ENCODE data around the gene EMID1.
A peak's percentile ranks its signal among the peaks of the same experiment; 100 is the strongest.
"Not testable (repeated sequence)": the region's sequence is repeated elsewhere in the genome, so short reads cannot be mapped to it uniquely, and the experiment has no call there.

EMID1 gene

GRCh38 chr22:29231971-29232959 lies 26.6 kb downstream of the EMID1 start:
- no peak for DNase-seq

DNA sequence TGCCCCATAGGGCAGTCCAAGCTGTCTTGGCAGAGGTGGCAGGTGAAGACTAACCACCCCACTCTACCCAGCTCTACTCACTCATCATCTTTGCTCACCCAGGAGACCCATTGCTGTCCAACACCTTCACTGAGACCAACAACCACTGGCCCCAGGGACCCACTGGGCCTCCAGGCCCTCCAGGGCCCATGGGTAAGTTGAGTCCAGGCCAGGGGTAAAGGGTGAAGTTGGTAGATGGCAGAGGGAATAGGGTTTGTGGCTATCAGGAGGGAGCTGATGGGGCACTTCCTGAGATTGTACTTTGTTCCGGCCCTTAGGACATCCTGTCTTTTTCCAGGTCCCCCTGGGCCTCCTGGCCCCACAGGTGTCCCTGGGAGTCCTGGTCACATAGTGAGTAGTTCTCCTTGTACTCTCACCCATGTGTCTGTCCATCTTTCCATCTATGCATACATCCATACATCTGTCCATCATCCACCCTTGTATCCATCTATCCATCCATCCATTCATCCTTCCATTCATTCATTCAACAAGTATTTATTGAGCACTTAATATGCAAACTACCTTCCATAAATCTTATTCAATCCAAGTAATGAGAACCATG lies 27.7 kb downstream of the EMID1 start:
- no peak for DNase-seq

- not testable (repeated sequence) for DNase-seq
These were observed 34.8 kb downstream of the EMID1 start for GRCh38 chr22:29240481-29240880.

- DNase-seq: no peak
These were observed 38.3 kb downstream of the EMID1 start for GRCh38 chr22:29243874-29244446.

DNA sequence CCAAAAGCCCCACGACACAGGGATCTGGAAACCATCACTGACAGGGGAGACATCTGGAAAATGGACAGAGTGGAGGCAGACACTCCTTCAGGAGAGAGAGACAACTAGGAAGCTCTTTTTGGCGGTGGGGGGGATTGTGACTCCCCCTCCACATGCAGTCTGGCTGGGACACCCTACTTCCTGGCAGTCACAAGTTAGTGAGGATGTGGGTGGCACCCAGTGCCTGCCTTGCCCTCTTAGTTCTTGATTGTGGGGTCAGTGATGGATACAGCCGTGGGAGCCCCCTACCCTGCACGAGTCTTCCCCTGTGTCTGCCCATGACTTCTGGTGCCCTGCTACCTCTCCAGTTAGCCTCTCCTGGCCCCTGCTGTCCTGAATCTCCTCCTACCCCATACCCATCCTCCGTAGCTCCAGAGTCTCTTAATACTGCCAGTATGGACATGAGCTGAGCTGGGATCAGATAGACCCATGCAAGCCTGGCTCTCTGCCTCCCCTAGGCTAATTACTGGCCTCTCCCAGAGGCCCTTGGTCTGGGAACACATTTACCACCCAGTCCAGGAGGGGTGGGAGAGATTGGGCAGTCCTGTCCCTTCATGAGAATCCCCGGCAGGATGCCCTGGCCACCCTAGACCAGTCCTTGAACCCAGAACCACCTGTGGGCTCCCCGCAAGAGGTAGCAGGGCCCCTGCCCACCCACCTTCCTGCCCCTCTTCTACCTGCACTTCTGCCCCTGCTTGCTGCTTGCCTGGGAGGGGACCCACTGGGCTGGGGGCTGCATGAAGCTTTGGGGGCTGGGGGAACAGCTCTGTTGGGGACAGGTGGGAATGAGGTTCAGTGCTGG lies 39.3 kb downstream of the EMID1 start:
- no peak for DNase-seq

DNA sequence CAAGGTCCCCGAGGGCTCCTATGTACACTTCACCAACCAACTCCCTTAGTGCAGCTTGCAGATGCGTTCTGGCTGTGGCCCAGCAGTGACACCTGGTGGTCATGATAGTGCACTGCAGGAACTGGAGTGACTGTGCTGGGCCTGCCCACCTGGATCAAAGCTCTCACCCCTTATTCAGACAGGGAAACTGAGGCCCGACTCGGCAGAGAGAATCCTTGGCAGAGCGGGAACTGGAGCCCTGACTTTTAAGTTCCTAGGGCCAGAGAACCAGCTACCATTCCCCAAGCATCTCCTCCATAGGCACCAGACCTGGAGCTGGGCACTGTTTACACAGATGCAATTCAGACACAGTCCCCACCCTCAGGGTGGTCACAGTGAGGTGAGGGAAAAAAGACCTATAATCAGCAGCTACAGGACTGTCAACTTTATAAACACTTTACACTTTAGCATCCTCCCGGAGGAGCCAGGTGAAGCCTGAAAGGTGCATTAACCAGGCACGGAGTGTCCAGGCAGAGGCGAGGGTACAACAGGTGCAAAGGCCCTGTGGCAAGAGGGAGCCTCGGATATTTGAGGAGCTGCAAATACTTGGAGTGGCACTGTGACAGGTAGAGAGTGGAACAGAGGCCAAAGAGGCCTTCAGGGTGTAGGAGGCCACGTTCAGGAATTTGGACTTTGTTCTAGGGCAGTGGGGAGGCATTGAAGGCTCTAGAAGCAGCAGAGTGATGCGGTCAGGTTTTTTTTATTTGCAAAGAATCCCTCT lies 40.1 kb downstream of the EMID1 start:
- DNase-seq: peak; percentile 53

GRCh38 chr22:29247891-29248290 lies 42.2 kb downstream of the EMID1 start:
- DNase-seq: not testable (repeated sequence)

DNA sequence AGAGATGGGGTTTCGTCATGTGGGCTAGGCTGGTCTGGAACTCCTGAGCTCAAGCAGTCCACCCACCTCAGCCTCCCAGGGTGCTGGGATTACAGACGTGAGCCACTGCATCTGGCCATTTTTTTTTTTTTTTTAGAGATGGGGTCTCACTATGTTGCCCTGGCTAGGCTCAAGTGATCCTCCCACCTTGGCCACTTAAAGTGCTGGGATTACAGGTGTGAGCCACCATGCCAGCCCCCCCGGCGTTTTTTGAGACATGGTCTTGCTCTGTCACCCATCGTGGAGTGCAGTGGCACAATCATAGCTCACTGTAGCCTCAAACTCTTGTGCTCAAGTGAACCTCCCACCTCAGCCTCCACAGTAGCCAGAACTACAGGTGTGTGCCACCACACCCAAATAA lies 45.6 kb downstream of the EMID1 start:
- DNase-seq: no peak

DNA sequence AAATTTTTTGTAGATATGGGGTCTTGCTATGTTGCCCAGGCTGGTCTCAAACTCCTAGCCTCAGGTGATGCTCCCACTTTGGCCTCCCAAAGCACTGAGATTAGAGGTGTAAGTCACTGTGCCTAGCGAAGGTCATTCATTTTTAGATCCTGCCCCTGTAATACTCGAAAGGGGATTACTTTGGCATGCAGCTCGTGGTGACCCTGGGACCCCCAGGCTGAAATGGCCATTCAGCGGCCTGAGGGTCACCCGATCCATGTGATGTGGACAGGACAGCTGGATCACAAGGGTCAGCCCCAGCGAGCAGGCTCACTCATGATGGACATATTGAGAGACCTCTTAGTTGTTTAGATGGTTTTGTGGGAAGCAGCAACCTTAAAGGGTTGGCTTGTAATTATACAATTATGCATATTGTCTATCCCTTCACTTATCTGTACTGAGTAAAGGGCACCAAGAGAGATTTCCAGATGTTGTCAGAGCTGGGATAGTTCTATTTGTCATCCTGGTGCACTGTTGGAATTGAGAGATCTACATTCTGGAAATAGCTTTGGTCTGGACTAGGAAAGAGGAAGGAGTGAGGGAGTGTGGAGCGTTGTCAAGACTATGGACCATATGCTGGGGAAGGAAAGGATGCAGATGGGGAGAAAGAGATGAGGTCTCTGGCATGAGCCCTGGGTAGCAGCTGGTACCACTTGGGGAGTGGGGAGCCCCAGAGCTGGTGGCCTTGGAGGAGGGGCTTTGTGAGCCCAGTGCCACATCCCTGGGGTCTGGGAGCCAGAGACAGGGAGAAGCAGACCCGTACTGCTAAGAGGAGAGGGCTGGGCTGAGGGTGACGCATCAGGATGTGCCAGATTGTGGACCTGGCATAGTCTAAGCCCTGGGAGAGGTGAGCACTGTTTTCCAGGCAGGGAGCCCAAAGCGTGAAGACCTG lies 46.5 kb downstream of the EMID1 start:
- no peak for DNase-seq

DNA sequence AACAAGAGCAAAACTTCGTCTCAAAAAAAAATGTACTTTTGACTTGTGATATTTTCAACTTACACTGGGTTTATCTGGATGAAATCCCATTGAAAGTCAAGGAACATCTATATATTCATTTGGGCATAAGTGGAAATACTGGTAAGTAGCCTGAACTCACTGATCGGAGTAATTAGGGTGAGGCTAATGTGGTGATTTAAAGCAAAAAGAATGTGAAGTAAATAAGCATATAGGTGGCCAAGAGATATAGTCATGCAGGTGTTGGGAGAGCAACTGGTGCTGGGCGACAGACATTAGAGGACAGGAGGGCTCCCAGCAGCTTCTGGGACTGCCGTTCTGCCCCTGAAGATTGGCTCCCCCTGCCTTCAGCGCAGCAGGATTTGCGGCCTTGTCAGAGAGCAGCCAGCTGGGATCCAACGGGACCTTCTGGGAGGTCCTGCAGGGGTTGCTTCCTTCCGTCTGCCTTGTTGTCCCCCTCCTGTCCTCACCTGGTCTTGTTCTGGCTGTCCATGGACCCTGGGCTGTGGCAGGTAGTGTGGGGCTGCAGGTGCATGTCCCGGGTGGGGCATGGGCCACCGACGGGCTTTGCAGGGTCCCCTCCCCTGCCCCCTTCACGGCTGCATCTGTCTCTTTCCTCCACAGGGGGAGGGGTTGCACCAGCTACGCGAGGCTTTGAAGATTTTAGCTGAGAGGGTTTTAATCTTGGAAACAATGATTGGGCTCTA lies 48.0 kb downstream of the EMID1 start:
- no peak for DNase-seq

- no peak for DNase-seq
These were observed 48.6 kb downstream of the EMID1 start for GRCh38 chr22:29254286-29254660.

DNA sequence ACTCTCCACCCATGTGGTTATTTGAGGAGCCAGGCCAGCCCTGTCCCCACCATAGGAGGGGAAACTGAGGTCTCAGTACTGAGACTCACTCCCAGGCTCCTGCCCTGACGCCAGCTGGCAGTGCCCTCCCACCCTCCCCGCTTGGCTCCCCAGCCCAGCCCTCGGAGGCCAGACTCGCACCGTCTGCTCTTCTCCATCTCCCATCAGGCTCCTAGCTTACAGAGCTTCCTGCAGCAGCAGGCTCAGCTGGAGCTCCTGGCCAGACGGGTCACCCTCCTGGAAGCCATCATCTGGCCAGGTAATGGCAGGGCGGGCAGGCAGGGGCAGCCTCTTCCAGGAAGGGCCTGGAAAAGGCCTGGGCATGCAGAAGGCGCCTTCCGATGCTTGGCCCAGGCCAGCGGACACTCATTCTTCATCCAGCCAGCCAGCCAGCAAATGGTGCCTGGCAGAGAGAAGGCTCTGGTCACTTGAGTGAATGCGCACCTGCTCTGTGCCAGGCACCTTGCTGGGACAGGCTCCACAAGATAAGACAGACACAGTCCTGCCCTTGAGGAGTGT lies 49.4 kb downstream of the EMID1 start:
- no peak for DNase-seq

- DNase-seq: no peak
These were observed 51.1 kb downstream of the EMID1 start for GRCh38 chr22:29256606-29257325.

DNA sequence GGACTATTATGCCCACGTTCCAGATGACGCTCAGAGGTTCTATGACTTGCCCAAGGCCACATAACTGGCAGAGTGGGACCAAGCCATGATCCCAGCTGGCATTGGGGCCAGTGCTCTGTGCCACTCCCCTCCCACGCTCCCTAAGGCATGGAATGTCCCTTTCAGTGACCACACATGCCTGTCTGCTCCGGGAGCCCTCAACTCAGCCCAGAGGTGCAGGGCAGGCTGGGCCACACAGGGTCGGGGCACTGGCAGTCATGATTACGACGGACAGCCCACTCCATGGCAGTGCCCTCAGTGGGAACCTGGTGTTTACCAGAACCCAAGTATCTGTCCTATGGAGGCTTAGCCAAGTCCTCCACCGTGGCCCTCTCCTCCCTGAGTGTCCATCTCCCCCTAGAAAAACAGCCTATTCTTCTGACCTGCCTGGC lies 52.1 kb downstream of the EMID1 start:
- DNase-seq: no peak

- DNase-seq: no peak
These were observed 52.9 kb downstream of the EMID1 start for GRCh38 chr22:29258407-29259252.

- DNase-seq: no peak
These were observed 53.7 kb downstream of the EMID1 start for GRCh38 chr22:29259253-29259899.

DNA sequence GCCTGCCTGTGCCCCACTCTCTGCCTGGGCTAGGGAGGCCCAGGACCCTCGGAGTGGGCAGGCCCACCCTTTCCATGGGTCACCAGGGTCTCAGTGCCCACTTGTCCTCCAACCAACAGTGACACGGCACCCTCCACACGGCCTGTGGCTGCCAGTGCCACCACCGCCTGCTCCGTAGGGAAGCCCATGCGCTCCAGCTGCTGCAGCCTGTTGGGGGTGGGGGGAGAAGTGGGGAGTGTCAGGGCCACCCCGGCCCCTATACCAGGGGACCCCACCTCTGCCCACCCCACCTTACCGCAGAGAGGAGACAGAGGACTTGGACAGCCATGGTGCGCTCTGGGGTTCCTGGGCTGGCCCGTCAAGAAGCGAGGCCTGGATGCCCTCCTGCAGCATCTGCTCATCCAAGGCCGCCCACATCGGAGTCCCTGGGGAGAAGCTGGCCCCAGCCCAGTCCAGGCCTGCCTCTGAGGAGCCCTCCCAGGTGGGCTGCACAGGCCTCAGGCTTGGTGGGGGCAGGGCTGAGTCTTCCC lies 54.4 kb downstream of the EMID1 start:
- DNase-seq: no peak
